Upper lobe of right lung (tissue), 1 donor: ENCODE data around the gene CDK14. TPM values are rescaled to one million over a fixed set of nuclear protein-coding genes. Genes with fewer than 3 reads are reported as not detected.

ENCODE experiments used
- ATAC-seq: fragments of 200-7000 bp; cut with Tn5 transposase; one replicate; pipeline ENCODE4 v1.9.1; 2020; ENCODE audit warnings: mild to moderate bottlenecking, moderate library complexity
- DNase-seq: peaks from one replicate; pipeline ENCODE4 v3.0.0-alpha.2; 2020
- H3K27ac ChIP-seq: fragments of 200-600 bp; one replicate; pipeline ENCODE4 v1.8.0; 2022
- H3K27me3 ChIP-seq: fragments of 200-600 bp; one replicate; pipeline ENCODE4 v1.8.0; 2022; ENCODE audit warnings: mild to moderate bottlenecking
- H3K36me3 ChIP-seq: fragments of 200-600 bp; one replicate; pipeline ENCODE4 v1.8.0; 2022
- H3K4me1 ChIP-seq: fragments of 200-600 bp; one replicate; pipeline ENCODE4 v1.8.0; 2022
- H3K4me3 ChIP-seq: fragments of 200-600 bp; one replicate; pipeline ENCODE4 v1.8.0; 2022; ENCODE audit warnings: mild to moderate bottlenecking
- H3K9me3 ChIP-seq: fragments of 200-600 bp; one replicate; pipeline ENCODE4 v1.8.0; 2022
- intact Hi-C: fragments of 100-400 bp; cut with DNase I; formaldehyde crosslinking; loops from one replicate; pipeline ENCODE4 v1.11.0; 2022
- total RNA-seq: library from RNA; stranded (reverse); fragmentation: NEBNext Ultra II Directional; extraction: Animal tissue kit (Norgen Biotek cat#: 25700); gene quantifications from one replicate; pipeline ENCODE4 v1.2.1, GENCODE V29; 2021
- TF ChIP-seq, protein P1 (sequence below): fragments of 200-600 bp; IDR thresholded peaks from one replicate; pipeline ENCODE4 v1.8.0; 2022; ENCODE audit warnings: antibody characterized with exemption
- donor health status: DM: no; HTN: yes; CAD: no; lungs with severe emphysema.

The CDK14 gene
- total RNA-seq, 1 donor from 2014 or later: 47.2 TPM

DNA sequence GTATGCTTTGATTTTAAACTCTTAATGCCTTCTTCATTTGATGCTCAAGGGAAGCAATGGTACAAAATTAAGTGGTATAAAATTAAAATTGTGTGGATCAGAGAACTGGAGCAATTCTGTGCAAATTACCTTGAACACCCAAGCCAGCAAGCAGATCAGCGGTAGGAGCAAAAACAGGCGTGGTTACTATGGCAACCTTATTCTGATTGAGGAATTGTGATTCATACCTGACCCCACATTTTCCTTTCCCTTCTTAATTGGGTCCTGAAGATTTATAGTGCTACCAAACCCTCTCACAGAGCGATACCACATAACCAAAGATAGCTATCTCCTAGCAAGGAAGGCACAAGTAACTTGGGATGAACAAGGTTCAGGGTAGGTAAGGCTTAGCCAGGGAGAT lies 595.6 kb downstream of the CDK14 start:
- no peak for DNase-seq
- no peak overlapping the region for H3K4me3 ChIP-seq

DNA sequence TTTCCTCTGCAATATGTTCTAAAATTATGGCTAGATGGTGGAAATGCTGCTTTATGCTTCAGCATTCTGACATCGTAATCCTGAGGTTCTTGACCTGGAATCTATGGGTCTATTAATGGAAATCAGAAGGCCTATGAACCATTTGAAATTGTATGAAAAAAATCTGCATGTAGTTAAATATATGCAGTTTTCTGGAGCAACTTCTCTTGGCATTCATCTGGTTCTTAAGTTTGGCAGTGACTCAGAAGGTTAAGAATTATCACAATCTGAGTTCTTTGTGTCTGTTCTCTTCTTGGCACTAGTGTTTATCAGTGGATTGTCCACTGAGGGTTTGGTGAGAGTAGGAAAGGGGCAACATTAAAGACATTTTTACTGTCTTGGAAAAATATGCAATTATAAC lies 597.0 kb downstream of the CDK14 start:
- no peak for ATAC-seq
- H3K4me3 ChIP-seq: no peak overlapping the region
- no peaks in the 10 kb centered on the region for H3K4me1 ChIP-seq
- H3K27me3 ChIP-seq: no peaks in the 10 kb centered on the region
- TF ChIP-seq, protein P1, sequence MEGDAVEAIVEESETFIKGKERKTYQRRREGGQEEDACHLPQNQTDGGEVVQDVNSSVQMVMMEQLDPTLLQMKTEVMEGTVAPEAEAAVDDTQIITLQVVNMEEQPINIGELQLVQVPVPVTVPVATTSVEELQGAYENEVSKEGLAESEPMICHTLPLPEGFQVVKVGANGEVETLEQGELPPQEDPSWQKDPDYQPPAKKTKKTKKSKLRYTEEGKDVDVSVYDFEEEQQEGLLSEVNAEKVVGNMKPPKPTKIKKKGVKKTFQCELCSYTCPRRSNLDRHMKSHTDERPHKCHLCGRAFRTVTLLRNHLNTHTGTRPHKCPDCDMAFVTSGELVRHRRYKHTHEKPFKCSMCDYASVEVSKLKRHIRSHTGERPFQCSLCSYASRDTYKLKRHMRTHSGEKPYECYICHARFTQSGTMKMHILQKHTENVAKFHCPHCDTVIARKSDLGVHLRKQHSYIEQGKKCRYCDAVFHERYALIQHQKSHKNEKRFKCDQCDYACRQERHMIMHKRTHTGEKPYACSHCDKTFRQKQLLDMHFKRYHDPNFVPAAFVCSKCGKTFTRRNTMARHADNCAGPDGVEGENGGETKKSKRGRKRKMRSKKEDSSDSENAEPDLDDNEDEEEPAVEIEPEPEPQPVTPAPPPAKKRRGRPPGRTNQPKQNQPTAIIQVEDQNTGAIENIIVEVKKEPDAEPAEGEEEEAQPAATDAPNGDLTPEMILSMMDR: no peak
- intact Hi-C loops: no loop called here
- H3K9me3 ChIP-seq: no peaks in the 10 kb centered on the region
- H3K27ac ChIP-seq: no peak overlapping the region
- DNase-seq: no peak
- H3K36me3 ChIP-seq: no peaks in the 10 kb centered on the region

More for the DNA sequence above, 595.6 kb downstream of the CDK14 start:
- no peak for ATAC-seq
- intact Hi-C loops: no loop called here
- Histone ChIP-seq H3K4me1 (no peaks in the 10 kb centered on the region), H3K36me3 (no peaks in the 10 kb centered on the region), H3K27ac (no peak overlapping the region), H3K27me3 (no peaks in the 10 kb centered on the region), H3K9me3 (no peaks in the 10 kb centered on the region)
- TF ChIP-seq, protein P1: no peak

DNA sequence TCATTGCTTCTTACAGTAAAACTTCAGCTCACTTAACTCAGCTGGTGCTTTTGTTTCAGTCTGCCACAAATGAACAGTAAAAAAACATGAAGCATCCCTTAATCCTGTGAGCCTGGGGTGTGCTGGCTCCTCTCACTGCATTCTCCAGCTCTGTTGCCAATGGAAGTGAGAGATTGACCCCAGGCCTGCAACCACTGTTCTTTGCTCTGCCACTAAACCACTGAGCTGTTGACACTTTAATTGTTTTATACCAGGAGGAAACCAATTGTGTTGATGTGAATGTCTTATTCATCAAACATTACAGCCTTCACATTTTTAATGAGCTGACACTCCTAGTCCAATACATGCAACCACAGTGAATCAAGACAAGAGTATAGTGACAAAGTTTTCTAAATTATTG lies 598.7 kb downstream of the CDK14 start:
- Histone ChIP-seq H3K36me3 (no peaks in the 10 kb centered on the region), H3K9me3 (no peaks in the 10 kb centered on the region), H3K27me3 (no peaks in the 10 kb centered on the region), H3K27ac (no peak overlapping the region), H3K4me3 (no peak overlapping the region), H3K4me1 (no peaks in the 10 kb centered on the region)
- ATAC-seq (no peak), DNase-seq (no peak)
- TF ChIP-seq, protein P1: no peak
- intact Hi-C loops: no loop called here

DNA sequence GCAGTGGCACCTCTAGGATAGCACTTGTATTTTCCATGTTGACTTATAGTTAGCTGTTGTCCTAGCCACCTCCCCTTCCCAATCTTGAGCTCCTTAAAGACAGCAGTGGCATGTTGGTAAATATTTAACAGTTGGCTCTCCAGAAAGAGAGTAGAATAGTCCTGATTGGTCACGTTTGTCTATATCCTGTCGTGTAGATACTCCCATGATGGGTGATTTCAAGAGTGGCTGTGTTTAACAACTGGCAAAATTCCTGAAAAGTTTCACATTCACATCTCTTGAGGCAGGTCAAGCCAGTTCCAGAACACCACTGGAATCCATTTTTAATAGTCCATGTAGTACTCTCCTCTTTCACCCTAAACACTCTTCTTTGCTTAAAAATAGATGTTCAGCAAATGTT lies 599.9 kb downstream of the CDK14 start:
- TF ChIP-seq, protein P1: no peak
- Histone ChIP-seq H3K4me3 (no peak overlapping the region), H3K36me3 (no peaks in the 10 kb centered on the region), H3K27me3 (no peaks in the 10 kb centered on the region), H3K27ac (no peak overlapping the region), H3K4me1 (no peaks in the 10 kb centered on the region), H3K9me3 (no peaks in the 10 kb centered on the region)
- ATAC-seq (peak; percentile 57), DNase-seq (no peak)
- intact Hi-C loops: no loop called here

DNA sequence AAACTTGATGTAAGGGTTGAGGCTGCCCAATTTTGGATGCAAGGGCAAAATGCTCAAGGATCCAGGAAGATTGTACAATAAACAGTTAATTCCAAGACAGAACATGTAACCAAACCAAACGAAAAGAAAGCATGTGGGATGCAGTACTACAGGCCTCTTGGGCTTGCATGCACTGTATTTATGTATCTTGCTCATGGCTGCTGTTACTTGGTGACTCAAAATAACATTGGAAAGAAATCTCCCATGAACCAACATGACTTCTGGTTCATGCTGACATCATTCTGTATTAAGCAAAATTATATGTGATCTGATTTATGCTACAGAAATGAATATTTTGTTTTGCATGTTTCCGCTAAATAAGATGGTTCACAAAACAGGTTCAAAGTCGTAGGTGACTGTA lies 602.2 kb downstream of the CDK14 start:
- DNase-seq (no peak), ATAC-seq (no peak)
- no peaks in the 10 kb centered on the region for H3K36me3 ChIP-seq
- TF ChIP-seq, protein P1: no peak
- intact Hi-C loops: no loop called here
- no peak overlapping the region for H3K27ac ChIP-seq
- H3K4me1 ChIP-seq: no peaks in the 10 kb centered on the region
- H3K9me3 ChIP-seq: no peaks in the 10 kb centered on the region
- no peaks in the 10 kb centered on the region for H3K27me3 ChIP-seq
- no peak overlapping the region for H3K4me3 ChIP-seq

DNA sequence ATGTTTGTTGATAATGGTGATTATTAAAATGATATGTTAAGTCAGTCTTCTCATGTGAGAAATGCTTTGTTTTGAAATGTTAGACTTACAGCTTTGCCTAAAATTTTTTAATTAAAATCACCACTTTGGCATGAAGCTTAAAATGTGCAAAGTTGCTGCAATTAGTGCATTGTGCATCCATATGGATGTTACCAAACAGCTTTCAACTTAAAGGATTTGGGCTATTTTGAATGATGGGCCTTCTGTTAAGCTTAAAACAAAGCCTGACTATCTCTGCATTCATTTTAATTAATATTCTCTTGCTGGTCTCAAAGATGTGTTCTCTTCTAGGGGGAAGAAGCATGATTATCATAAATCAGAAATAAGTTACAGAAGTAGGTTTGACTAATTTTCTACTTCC lies 603.5 kb downstream of the CDK14 start:
- ATAC-seq (no peak), DNase-seq (no peak)
- H3K9me3 ChIP-seq: no peaks in the 10 kb centered on the region
- H3K27ac ChIP-seq: no peak overlapping the region
- H3K4me1 ChIP-seq: no peaks in the 10 kb centered on the region
- TF ChIP-seq, protein P1: no peak
- H3K27me3 ChIP-seq: no peaks in the 10 kb centered on the region
- H3K36me3 ChIP-seq: no peaks in the 10 kb centered on the region
- intact Hi-C loops: no loop called here
- no peak overlapping the region for H3K4me3 ChIP-seq
